Lung (tissue), 12 donors: Measurements from ENCODE around the gene FRMD5. TPM values are rescaled to one million over a fixed set of nuclear protein-coding genes. Genes with fewer than 3 reads are reported as not detected.

Experiments
- ATAC-seq: fragments of 200-7000 bp; cut with Tn5 transposase; one replicate; pipeline ENCODE4 v1.9.1; 2020; ENCODE audit warnings: moderate number of reproducible peaks; ENCODE audit not compliant: insufficient read depth, low FRiP score
- DNase-seq, 3 donors: peaks; one replicate each; pipeline ENCODE4 v3.0.0-alpha.2; 2013 to 2017
- H3K27ac ChIP-seq, 2 donors: one replicate each; pipeline ENCODE4 v1.5.1; 2013; ENCODE audit warnings: mild to moderate bottlenecking in 2 of 2, moderate library complexity in 2 of 2, control low read depth in 1 of 2, inconsistent platforms in 1 of 2, low read depth in 1 of 2, low read length in 1 of 2
- H3K27me3 ChIP-seq, 3 donors: one replicate each; pipeline ENCODE4 v1.5.1; 2013; ENCODE audit warnings: low read length in 2 of 3; ENCODE audit not compliant: control insufficient read depth in 3 of 3, insufficient read depth in 3 of 3
- H3K36me3 ChIP-seq, 4 donors: one replicate each; pipeline ENCODE4 v1.5.1; 2013; ENCODE audit warnings: low read length in 4 of 4, mild to moderate bottlenecking in 1 of 4, moderate library complexity in 1 of 4; ENCODE audit not compliant: control insufficient read depth in 4 of 4, insufficient read depth in 4 of 4
- H3K4me1 ChIP-seq, 5 donors: one replicate each; pipeline ENCODE4 v1.5.1; 2013; ENCODE audit warnings: low read length in 5 of 5, mild to moderate bottlenecking in 2 of 5, moderate library complexity in 1 of 5; ENCODE audit not compliant: control insufficient read depth in 5 of 5, insufficient read depth in 5 of 5
- H3K4me3 ChIP-seq: one replicate; pipeline ENCODE4 v1.5.1; 2013; ENCODE audit warnings: mild to moderate bottlenecking, control low read depth, moderate library complexity
- H3K9ac ChIP-seq, 2 donors: one replicate each; pipeline ENCODE4 v1.5.1; 2013; ENCODE audit warnings: low read length in 2 of 2, control low read depth in 1 of 2; ENCODE audit not compliant: insufficient read depth in 1 of 2
- H3K9me3 ChIP-seq, 4 donors: one replicate each; pipeline ENCODE4 v1.5.1; 2013; ENCODE audit warnings: low read length in 3 of 4, mild to moderate bottlenecking in 1 of 4, moderate library complexity in 1 of 4; ENCODE audit not compliant: control insufficient read depth in 4 of 4, insufficient read depth in 3 of 4
- CTCF ChIP-seq: IDR thresholded peaks from 2 replicates; pipeline ENCODE4 v1.5.1; 2012; ENCODE audit warnings: mild to moderate bottlenecking; ENCODE audit errors: control extremely low read depth, extremely low read depth
- WGBS, 2 donors: extraction: QIAGEN DNeasy Blood & Tissue Kit; methylation state at CpG; one replicate each; pipeline ENCODE4 v1.1.7; 2013; 5-methylcytosine and 5-hydroxymethylcytosine counted together
- polyA plus RNA-seq, 2 donors: library from polyadenylated mRNA; stranded (reverse); fragments of 200-250 nt; gene quantifications; one replicate each; pipeline ENCODE4 v1.2.1, GENCODE V29; 2013
- total RNA-seq, 2 donors: library from RNA; depleted of rRNA in 1 of 2; stranded (reverse); fragments of >200 nt in 1 of 2; gene quantifications; one replicate each; pipeline ENCODE4 v1.2.1, GENCODE V29; 2014 to 2021
- donor health status: control.
- donor health status: control.
- donor health status: Bipolar disorder and iron deficiency.
- donor health status: healthy.
- donor health status: DM: yes; HTN: yes; CAD: no.

Gene FRMD5
- total and polyA plus RNA-seq, 4 donors, result 0.10 to 1.1 (median 0.67) TPM

GRCh38 chr15:43948691-43949325, 246.3 kb downstream of the FRMD5 start:
- peaks cover 0 to 3% (median 0%) of the 10 kb centered on the region in 3 donors for H3K27me3 ChIP-seq
- no peaks in the 10 kb centered on the region for H3K9me3 ChIP-seq
- no peak for DNase-seq
- no peak overlapping the region for H3K27ac ChIP-seq
- H3K4me1 ChIP-seq, result no peaks in the 10 kb centered on the region
- no peak overlapping the region for H3K4me3 ChIP-seq
- TF ChIP-seq CTCF, result no peak
- ATAC-seq, result no peak
- no peaks in the 10 kb centered on the region for H3K36me3 ChIP-seq
- H3K9ac ChIP-seq, result no peak overlapping the region
- WGBS, 2 donors, result 97 to 98% methylated on average over 1 of the region's 1 CpG

- ATAC-seq (no peak), DNase-seq (no peak)
- no peak for TF ChIP-seq CTCF
- no peaks in the 10 kb centered on the region for H3K9me3 ChIP-seq
- no peaks in the 10 kb centered on the region for H3K36me3 ChIP-seq
- no peak overlapping the region for H3K27ac ChIP-seq
- no peaks in the 10 kb centered on the region for H3K4me1 ChIP-seq
- no peak overlapping the region for H3K4me3 ChIP-seq
- H3K27me3 ChIP-seq, result no peaks in the 10 kb centered on the region
- H3K9ac ChIP-seq, result no peak overlapping the region
Observed at GRCh38 chr15:43943511-43943910, 251.6 kb downstream of the FRMD5 start.

- H3K9ac ChIP-seq, result no peak overlapping the region
- ATAC-seq (no peak), DNase-seq (no peak)
- H3K36me3 ChIP-seq, result no peaks in the 10 kb centered on the region
- no peak overlapping the region for H3K27ac ChIP-seq
- H3K27me3 ChIP-seq, result no peaks in the 10 kb centered on the region
- H3K4me1 ChIP-seq, result no peaks in the 10 kb centered on the region
- no peak overlapping the region for H3K4me3 ChIP-seq
- 87 to 92% methylated on average over 1 of the region's 1 CpG for WGBS, 2 donors
- TF ChIP-seq CTCF, result no peak
- H3K9me3 ChIP-seq, result no peaks in the 10 kb centered on the region
Observed at GRCh38 chr15:43942194-43942593, 252.9 kb downstream of the FRMD5 start.

GRCh38 chr15:43941555-43941954, 253.5 kb downstream of the FRMD5 start:
- Histone ChIP-seq H3K9me3 (no peaks in the 10 kb centered on the region), H3K4me1 (no peaks in the 10 kb centered on the region), H3K4me3 (no peak overlapping the region), H3K9ac (no peak overlapping the region), H3K36me3 (no peaks in the 10 kb centered on the region), H3K27ac (no peak overlapping the region), H3K27me3 (no peaks in the 10 kb centered on the region)
- DNase-seq (no peak), ATAC-seq (no peak)
- 83% methylated on average over 3 of the region's 3 CpGs for WGBS, 2 donors
- no peak for TF ChIP-seq CTCF
